ENCODE data around the gene GPR149.

The GPR149 gene

GRCh38 chr3:154294016-154294415 lies 136.0 kb downstream of the GPR149 start:
- no peak overlapping the region for H3K27ac ChIP-seq
- TF ChIP-seq, protein P1, sequence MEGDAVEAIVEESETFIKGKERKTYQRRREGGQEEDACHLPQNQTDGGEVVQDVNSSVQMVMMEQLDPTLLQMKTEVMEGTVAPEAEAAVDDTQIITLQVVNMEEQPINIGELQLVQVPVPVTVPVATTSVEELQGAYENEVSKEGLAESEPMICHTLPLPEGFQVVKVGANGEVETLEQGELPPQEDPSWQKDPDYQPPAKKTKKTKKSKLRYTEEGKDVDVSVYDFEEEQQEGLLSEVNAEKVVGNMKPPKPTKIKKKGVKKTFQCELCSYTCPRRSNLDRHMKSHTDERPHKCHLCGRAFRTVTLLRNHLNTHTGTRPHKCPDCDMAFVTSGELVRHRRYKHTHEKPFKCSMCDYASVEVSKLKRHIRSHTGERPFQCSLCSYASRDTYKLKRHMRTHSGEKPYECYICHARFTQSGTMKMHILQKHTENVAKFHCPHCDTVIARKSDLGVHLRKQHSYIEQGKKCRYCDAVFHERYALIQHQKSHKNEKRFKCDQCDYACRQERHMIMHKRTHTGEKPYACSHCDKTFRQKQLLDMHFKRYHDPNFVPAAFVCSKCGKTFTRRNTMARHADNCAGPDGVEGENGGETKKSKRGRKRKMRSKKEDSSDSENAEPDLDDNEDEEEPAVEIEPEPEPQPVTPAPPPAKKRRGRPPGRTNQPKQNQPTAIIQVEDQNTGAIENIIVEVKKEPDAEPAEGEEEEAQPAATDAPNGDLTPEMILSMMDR (conservative IDR thresholded peaks at IDR 0.05): no peak
- TF ChIP-seq ZFX (IDR thresholded peaks at IDR 0.05): no peak

DNA sequence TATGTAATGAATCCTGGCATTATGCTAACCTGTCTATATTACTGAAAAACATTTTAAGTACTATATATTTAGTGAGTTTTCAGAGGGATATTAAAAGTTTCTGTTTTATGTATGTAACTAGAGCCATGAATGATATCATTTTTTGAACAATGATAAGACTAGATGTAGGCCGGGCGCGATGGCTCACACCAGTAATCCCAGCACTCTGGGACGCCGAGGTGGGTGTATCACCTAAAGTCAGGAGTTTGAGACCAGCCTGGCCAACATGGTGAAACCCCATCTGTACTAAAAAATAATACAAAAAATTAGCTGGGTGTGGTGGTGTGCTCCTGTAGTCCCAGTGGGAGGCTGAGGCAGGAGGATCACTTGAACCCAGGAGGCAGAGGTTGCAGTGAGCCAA lies 139.8 kb downstream of the GPR149 start:
- no peak overlapping the region for H3K27ac ChIP-seq
- no peak for TF ChIP-seq ZFX (IDR thresholded peaks at IDR 0.05)
- TF ChIP-seq, protein P1 (conservative IDR thresholded peaks at IDR 0.05): no peak
